8988T (cell line): ENCODE data around the gene BICDL1.

Source experiments
- DNase-seq: peaks from one replicate; pipeline ENCODE4 v3.0.0; 2011

Gene BICDL1

GRCh38 chr12:120103044-120103338, 114.0 kb downstream of the BICDL1 start:
- DNase-seq, result no peak

- DNase-seq, result no peak
These were observed 114.3 kb downstream of the BICDL1 start for GRCh38 chr12:120103371-120103770.

GRCh38 chr12:120106151-120106550, 117.1 kb downstream of the BICDL1 start:
- DNase-seq, result no peak

- no peak for DNase-seq
These were observed 120.7 kb downstream of the BICDL1 start for GRCh38 chr12:120109570-120110267.

GRCh38 chr12:120110550-120111501, 121.8 kb downstream of the BICDL1 start:
- DNase-seq, result no peak

GRCh38 chr12:120115066-120115465, 126.0 kb downstream of the BICDL1 start:
- no peak for DNase-seq

GRCh38 chr12:120115692-120116440, 126.8 kb downstream of the BICDL1 start:
- peak; percentile 65 for DNase-seq

- DNase-seq, result no peak
These were observed 127.4 kb downstream of the BICDL1 start, which contains the start of gene RAB35 for GRCh38 chr12:120116441-120116791. Gene RAB35 (minus strand): TSS chr12:120116753. CDS start chr12:120116650, 103 bp downstream.

GRCh38 chr12:120116792-120117651, 128.0 kb downstream of the BICDL1 start:
- peak; percentile 100 for DNase-seq

- no peak for DNase-seq
These were observed 128.9 kb downstream of the BICDL1 start for GRCh38 chr12:120117961-120118320.

- peak; percentile 46 for DNase-seq
These were observed 129.5 kb downstream of the BICDL1 start for GRCh38 chr12:120118321-120119061.

GRCh38 chr12:120119271-120119973, 130.4 kb downstream of the BICDL1 start:
- no peak for DNase-seq

GRCh38 chr12:120121343-120121742, 132.3 kb downstream of the BICDL1 start:
- no peak for DNase-seq

- DNase-seq, result no peak
These were observed 132.8 kb downstream of the BICDL1 start for GRCh38 chr12:120121766-120122293.

GRCh38 chr12:120125029-120125428, 136.0 kb downstream of the BICDL1 start:
- no peak for DNase-seq

- no peak for DNase-seq
These were observed 137.0 kb downstream of the BICDL1 start for GRCh38 chr12:120125792-120126634.

GRCh38 chr12:120126635-120127005, 137.6 kb downstream of the BICDL1 start:
- DNase-seq, result no peak

GRCh38 chr12:120130011-120130410, 141.0 kb downstream of the BICDL1 start:
- no peak for DNase-seq

GRCh38 chr12:120131116-120131515, 142.1 kb downstream of the BICDL1 start:
- no peak for DNase-seq
